ENCODE data around the gene ITGAL. TPM values are rescaled to one million over a fixed set of nuclear protein-coding genes. Genes with fewer than 3 reads are reported as not detected.

ITGAL gene
- total and polyA plus RNA-seq, 4 donors, result 1.2 to 4.9 (median 3.7) TPM

DNA sequence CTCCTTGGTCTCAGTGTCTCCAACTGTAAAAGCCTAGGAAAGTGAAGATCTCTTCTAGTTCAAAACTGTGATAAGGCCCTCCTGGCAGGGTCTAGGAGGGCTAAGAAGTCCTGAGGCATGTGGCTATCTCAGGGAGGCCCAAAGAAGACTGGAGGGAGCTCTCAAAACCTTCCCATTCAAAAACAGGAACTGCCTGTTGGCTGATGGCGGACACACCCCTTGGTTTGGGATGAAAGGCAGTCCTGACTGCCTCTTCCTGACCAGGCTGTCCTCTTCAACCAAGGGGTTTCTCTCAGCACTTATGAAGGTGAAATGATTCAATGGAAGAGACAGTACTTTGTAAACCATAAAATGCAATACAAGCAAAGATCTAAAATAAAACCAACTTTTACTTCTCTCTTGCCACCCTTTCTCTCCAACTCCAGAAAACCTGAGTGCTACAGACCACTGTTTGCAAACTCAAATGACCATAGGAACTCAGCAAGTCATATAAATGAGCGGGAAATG is 80.9 kb downstream of the ITGAL start:
- no CpG with 5 or more reads among the region's 2 CpGs for WGBS (ENCODE audit: insufficient coverage)
- Histone ChIP-seq H3K36me3 (ENCODE audit: control insufficient read depth, insufficient read depth, low read length) (peaks cover 40% of the 10 kb centered on the region), H3K27ac (ENCODE audit: low read depth, low read length) (no peak overlapping the region), H3K9me3 (ENCODE audit: control insufficient read depth, insufficient read depth, low read length) (no peaks in the 10 kb centered on the region), H3K4me1 (ENCODE audit: control insufficient read depth, insufficient read depth, low read length) (peaks cover 21% of the 10 kb centered on the region), H3K27me3 (ENCODE audit: control insufficient read depth, insufficient read depth, low read length) (no peaks in the 10 kb centered on the region), H3K4me3 (ENCODE audit: low read depth, low read length) (no peak overlapping the region)
- DNase-seq (ENCODE audit: low read depth in 4 of 6, low spot score in 6 of 6), result no peak

DNA sequence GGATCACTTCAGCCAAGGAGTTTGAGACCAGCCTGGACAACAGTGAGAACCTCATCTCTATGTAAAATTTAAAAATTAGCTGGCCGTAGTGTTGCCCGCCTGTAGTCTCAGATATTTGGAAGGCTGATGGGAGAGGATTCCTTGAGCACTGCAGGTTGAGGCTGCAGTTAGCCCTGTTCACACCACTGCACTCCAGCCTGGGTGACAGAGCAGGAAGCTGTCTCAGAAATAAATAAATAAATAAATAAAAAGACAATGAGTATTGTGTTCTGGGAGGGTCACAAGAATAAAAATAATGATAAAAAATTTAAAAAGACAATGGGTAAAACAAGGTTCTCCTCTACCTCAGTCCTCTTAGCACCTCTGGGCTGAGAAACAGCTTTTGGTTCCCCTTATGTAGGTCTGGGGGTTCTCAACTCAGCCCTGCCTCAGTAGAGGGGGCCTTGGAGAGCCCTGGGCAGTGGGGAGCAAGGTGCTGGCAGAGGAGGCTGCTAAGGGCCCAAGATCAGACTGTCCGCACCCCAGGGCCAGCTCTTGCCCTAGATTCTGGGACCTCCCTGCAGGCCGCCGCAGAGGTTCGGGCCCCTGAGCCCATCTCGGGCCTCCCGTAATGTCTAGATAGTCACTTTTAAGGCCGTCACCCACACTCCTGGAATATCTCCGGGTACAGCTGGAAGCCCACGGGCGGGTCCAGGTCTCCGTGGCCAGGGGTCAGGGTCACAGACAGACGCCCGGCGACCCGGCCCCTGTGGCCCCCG is 82.2 kb downstream of the ITGAL start:
- H3K27me3 ChIP-seq (ENCODE audit: control insufficient read depth, insufficient read depth, low read length), result no peaks in the 10 kb centered on the region
- H3K27ac ChIP-seq (ENCODE audit: low read depth, low read length), result no peak overlapping the region
- no peak overlapping the region for H3K4me3 ChIP-seq (ENCODE audit: low read depth, low read length)
- peaks cover 27% of the 10 kb centered on the region for H3K4me1 ChIP-seq (ENCODE audit: control insufficient read depth, insufficient read depth, low read length)
- DNase-seq (ENCODE audit: low read depth in 4 of 6, low spot score in 6 of 6), result no peak
- peaks cover 40% of the 10 kb centered on the region for H3K36me3 ChIP-seq (ENCODE audit: control insufficient read depth, insufficient read depth, low read length)
- WGBS (ENCODE audit: insufficient coverage), result 96% methylated on average over 16 of the region's 18 CpGs
- no peaks in the 10 kb centered on the region for H3K9me3 ChIP-seq (ENCODE audit: control insufficient read depth, insufficient read depth, low read length)

DNA sequence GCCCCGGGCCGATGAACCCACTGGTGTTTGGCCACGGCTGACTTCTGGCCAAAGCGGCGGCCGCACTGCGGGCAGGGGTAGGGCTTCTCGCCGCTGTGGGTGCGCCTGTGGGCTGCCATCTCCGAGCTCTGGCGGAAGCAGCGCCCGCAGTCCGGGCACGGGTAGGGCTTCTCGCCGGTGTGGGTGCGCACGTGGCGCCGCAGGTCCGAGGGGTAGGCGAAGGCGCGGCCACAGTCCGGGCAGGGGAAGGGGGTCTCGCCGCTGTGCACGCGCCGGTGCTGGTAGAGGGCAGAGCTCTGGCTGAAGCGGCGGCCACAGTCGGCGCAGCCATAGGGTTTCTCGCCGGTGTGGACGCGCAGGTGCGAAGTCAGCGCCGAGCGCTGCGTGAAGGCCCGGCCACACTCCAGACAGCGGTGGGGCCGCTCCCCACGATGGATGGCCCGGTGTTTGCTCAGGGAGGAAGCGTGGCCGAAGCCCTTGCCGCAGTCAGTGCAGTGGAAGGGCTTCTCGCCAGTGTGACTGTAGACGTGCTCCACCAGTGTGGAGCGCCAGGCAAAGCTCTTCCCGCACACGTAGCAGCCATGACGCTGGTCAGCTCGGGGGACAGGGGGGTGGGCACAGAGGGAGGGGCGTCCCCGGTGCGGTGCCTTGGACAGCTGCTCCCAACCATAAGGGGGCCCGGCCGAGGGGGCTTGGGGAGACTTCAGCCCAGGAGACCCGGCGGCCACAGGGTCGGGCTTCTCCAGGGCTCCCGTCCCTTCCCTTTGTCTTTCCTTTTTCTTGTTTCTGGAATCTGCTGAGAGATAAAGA is 83.0 kb downstream of the ITGAL start:
- 97% methylated on average over 64 of the region's 69 CpGs for WGBS (ENCODE audit: insufficient coverage)

DNA sequence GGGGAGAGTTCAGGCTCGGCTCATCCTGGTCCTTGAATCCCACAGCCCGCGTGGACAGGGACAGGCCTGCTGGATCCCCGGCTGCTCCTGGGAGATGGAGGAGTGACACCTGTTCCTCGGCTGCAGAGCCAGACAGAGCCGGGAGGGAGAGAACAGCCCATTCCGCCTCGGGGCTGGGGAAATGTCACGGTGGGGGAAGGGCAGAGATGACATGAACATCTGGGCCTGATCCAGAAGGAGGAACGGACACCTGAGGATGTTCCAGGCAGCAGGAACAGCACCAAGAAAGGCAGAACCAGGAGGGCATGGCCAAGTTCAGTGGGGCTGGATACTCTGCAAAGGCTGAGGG is 83.6 kb downstream of the ITGAL start:
- no peak for DNase-seq (ENCODE audit: low read depth in 4 of 6, low spot score in 6 of 6)
- no peaks in the 10 kb centered on the region for H3K9me3 ChIP-seq (ENCODE audit: control insufficient read depth, insufficient read depth, low read length)
- H3K27ac ChIP-seq (ENCODE audit: low read depth, low read length), result no peak overlapping the region
- WGBS (ENCODE audit: insufficient coverage), result 78% methylated on average over 10 of the region's 10 CpGs
- H3K4me1 ChIP-seq (ENCODE audit: control insufficient read depth, insufficient read depth, low read length), result peaks cover 29% of the 10 kb centered on the region
- H3K4me3 ChIP-seq (ENCODE audit: low read depth, low read length), result no peak overlapping the region
- H3K36me3 ChIP-seq (ENCODE audit: control insufficient read depth, insufficient read depth, low read length), result peaks cover 40% of the 10 kb centered on the region
- no peaks in the 10 kb centered on the region for H3K27me3 ChIP-seq (ENCODE audit: control insufficient read depth, insufficient read depth, low read length)

More for the DNA sequence above, 83.0 kb downstream of the ITGAL start:
- H3K9me3 ChIP-seq (ENCODE audit: control insufficient read depth, insufficient read depth, low read length), result no peaks in the 10 kb centered on the region
- H3K36me3 ChIP-seq (ENCODE audit: control insufficient read depth, insufficient read depth, low read length), result peaks cover 40% of the 10 kb centered on the region
- H3K27me3 ChIP-seq (ENCODE audit: control insufficient read depth, insufficient read depth, low read length), result no peaks in the 10 kb centered on the region
- peaks cover 27% of the 10 kb centered on the region for H3K4me1 ChIP-seq (ENCODE audit: control insufficient read depth, insufficient read depth, low read length)
- no peak overlapping the region for H3K27ac ChIP-seq (ENCODE audit: low read depth, low read length)
- no peak for DNase-seq (ENCODE audit: low read depth in 4 of 6, low spot score in 6 of 6)
- no peak overlapping the region for H3K4me3 ChIP-seq (ENCODE audit: low read depth, low read length)

DNA sequence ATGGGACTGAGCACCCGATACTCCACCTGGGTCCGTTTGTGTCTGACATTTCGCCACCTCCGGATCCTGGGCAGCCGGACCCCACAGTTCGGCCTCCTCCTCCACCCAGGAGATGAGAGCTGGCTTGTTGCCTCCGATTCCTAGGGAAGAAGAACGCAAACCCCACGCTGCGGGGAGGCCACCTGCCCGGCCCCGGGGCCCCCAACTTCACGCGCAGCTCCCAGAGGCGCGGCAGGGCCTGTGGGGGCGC is 85.1 kb downstream of the ITGAL start:
- peaks cover 2% of the 10 kb centered on the region for H3K27me3 ChIP-seq (ENCODE audit: control insufficient read depth, insufficient read depth, low read length)
- peaks cover 34% of the 10 kb centered on the region for H3K4me1 ChIP-seq (ENCODE audit: control insufficient read depth, insufficient read depth, low read length)
- no peaks in the 10 kb centered on the region for H3K9me3 ChIP-seq (ENCODE audit: control insufficient read depth, insufficient read depth, low read length)
- peak overlapping the region; percentile 97 for H3K27ac ChIP-seq (ENCODE audit: low read depth, low read length)
- H3K4me3 ChIP-seq (ENCODE audit: low read depth, low read length), result peak overlapping the region; percentile 96
- H3K36me3 ChIP-seq (ENCODE audit: control insufficient read depth, insufficient read depth, low read length), result peaks cover 37% of the 10 kb centered on the region
- WGBS (ENCODE audit: insufficient coverage), result under 1% methylated on average over 17 of the region's 17 CpGs
- DNase-seq (ENCODE audit: low read depth in 4 of 6, low spot score in 6 of 6), result no peak

DNA sequence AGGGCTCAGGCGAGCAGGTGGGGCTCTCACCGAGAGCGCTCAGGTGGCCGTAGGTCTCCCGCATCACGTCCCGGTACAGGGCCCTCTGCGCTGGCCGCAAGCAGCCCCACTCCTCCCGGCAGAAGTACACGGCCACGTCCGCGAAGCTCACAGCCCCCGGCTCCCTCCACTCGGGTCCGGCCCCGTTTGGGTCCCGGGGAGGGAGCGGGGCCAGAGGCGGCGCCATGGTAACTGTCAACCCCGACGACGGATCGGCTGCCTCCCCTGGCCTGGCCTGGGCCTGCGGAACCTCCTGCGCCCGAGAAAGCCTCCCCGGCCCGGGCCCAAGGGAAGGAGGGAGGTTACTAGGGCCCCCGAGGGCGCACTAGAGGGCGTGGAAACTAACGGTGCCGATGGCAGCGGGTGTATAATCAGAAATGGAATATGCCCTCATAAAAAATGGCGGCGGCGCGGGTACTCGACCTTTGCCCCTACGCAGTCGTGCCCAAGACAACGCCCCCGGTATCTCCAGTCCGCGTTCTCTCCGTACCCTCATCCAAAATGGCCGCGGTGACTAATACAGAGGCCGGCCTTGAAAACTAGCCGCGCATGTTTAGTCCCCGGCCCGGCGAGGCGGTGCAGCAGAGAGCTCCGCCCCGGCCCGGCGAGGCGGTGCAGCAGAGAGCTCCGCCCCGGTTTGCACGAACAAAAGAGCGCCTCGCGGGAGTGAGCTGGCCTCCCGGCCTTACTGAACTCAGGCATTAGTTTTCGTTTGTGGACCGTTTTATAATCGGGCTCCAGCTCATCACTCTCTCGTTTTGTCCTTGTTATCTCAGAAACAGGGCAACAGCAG is 85.6 kb downstream of the ITGAL start, which contains the start of gene ZNF764:
Gene ZNF764 (minus strand): TSS at position 418 of the 832 bp plus-strand sequence. CDS start 192 bp downstream, at position 226.
- H3K27me3 ChIP-seq (ENCODE audit: control insufficient read depth, insufficient read depth, low read length), result peaks cover 2% of the 10 kb centered on the region
- peaks cover 34% of the 10 kb centered on the region for H3K4me1 ChIP-seq (ENCODE audit: control insufficient read depth, insufficient read depth, low read length)
- DNase-seq (ENCODE audit: low read depth in 4 of 6, low spot score in 6 of 6), result peak; percentile 89 to 100 (median 96)
- H3K36me3 ChIP-seq (ENCODE audit: control insufficient read depth, insufficient read depth, low read length), result peaks cover 32% of the 10 kb centered on the region
- H3K27ac ChIP-seq (ENCODE audit: low read depth, low read length), result peak within 1 kb of the TSS; percentile 97
- WGBS (ENCODE audit: insufficient coverage), result under 1% methylated on average over 73 of the region's 74 CpGs
- no peaks in the 10 kb centered on the region for H3K9me3 ChIP-seq (ENCODE audit: control insufficient read depth, insufficient read depth, low read length)
- H3K4me3 ChIP-seq (ENCODE audit: low read depth, low read length), result peak within 1 kb of the TSS; percentile 96

DNA sequence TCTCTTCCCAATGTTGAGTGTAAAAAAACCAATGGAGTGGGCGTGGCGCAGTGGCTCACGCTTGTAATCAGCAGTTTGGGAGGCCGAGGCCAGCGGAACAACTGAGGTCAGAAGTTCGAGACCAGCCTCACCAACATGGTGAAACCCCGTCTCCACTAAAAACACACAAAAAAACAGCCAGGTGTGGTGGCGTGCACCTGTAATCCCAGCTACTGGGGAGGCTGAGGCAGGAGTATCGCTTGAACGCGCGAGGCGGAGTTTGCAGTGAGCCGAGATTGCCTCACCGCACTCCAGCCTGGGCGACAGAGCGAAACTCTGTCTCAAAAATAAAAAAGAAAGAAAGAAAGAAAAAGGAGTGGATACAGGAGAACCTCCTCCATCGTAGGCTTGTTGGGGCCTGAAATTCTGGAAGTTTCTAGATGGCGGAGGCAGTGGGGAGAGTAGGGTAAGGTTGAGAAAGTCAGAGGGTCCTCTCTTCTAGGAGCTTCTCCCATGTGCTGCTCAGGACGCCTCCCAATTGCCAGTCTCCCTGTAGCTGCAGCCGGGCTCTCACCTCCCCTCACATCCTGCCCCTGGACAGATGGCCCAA is 86.3 kb downstream of the ITGAL start:
- Histone ChIP-seq H3K4me1 (ENCODE audit: control insufficient read depth, insufficient read depth, low read length) (peaks cover 34% of the 10 kb centered on the region), H3K9me3 (ENCODE audit: control insufficient read depth, insufficient read depth, low read length) (no peaks in the 10 kb centered on the region), H3K36me3 (ENCODE audit: control insufficient read depth, insufficient read depth, low read length) (peaks cover 26% of the 10 kb centered on the region), H3K27me3 (ENCODE audit: control insufficient read depth, insufficient read depth, low read length) (peaks cover 2% of the 10 kb centered on the region), H3K27ac (ENCODE audit: low read depth, low read length) (peak overlapping the region; percentile 97), H3K4me3 (ENCODE audit: low read depth, low read length) (peak overlapping the region; percentile 96)
- no peak for DNase-seq (ENCODE audit: low read depth in 4 of 6, low spot score in 6 of 6)
- 87% methylated on average over 19 of the region's 21 CpGs for WGBS (ENCODE audit: insufficient coverage)

DNA sequence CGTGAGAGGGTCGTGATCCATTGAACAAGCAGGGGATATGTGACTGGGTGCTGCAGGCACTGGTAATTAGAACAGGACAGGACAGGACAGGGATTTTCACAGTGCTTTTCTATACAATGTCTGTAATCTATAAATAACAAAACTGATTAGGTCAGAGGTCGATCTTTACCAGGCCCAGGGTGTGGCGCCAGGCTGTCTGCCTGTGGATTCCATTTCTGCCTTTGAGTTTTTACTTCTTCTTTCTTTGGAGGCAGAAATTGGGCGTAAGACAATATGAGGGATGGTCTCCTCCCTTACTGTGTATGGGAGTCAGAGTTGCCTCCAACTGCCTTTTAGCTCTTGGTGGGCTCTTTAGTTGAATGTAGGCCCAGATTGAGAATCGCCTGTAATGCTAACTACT is 87.1 kb downstream of the ITGAL start:
- Histone ChIP-seq H3K4me3 (ENCODE audit: low read depth, low read length) (no peak overlapping the region), H3K4me1 (ENCODE audit: control insufficient read depth, insufficient read depth, low read length) (peaks cover 34% of the 10 kb centered on the region), H3K27me3 (ENCODE audit: control insufficient read depth, insufficient read depth, low read length) (peaks cover 2% of the 10 kb centered on the region), H3K27ac (ENCODE audit: low read depth, low read length) (no peak overlapping the region), H3K9me3 (ENCODE audit: control insufficient read depth, insufficient read depth, low read length) (no peaks in the 10 kb centered on the region), H3K36me3 (ENCODE audit: control insufficient read depth, insufficient read depth, low read length) (peaks cover 18% of the 10 kb centered on the region)
- WGBS (ENCODE audit: insufficient coverage), result 100% methylated on average over 2 of the region's 6 CpGs
- no peak for DNase-seq (ENCODE audit: low read depth in 4 of 6, low spot score in 6 of 6)
